T-cell (primary cell): ENCODE measurements around the gene RAG1. TPM values are rescaled to one million over a fixed set of nuclear protein-coding genes. Genes with fewer than 3 reads are reported as not detected.

Source experiments
- ATAC-seq, 4 experiments: fragments of 200-7000 bp in 3 of 4; fragments of 150-1000 bp in 1 of 4; cut with Tn5 transposase; replicated peaks in 1 of 4; 1 replicate in 3 of 4; 2 replicates in 1 of 4; pipeline ENCODE4 v1.10.0; 2021; ENCODE audit warnings: moderate library complexity in 3 of 4, mild to moderate bottlenecking in 2 of 4, moderate number of reproducible peaks in 1 of 4
- CTCF ChIA-PET, 2 donors: fragments of 300-600 bp; sonication (Branson Sonifier 250); formaldehyde crosslinking; loops; one replicate each; lab custom pipeline; 2022; ENCODE audit warnings: antibody characterized with exemption in 2 of 2; lab: Charles Lee
- POLR2A ChIA-PET, 2 donors: fragments of 300-600 bp; sonication (Branson Sonifier 250); formaldehyde crosslinking; loops; one replicate each; lab custom pipeline; 2022; ENCODE audit warnings: antibody characterized with exemption in 2 of 2; lab: Charles Lee
- DNase-seq, 35 experiments: peaks; one replicate each; pipeline versions ENCODE4 v3.0.0 to v3.0.0-alpha.2; 2013 to 2023
- H3K27ac ChIP-seq: one replicate; pipeline ENCODE4 v1.5.1; 2013; ENCODE audit warnings: low read length
- H3K27me3 ChIP-seq, 2 experiments: replicated peaks in 1 of 2; 1 replicate in 1 of 2; 2 replicates in 1 of 2; pipeline versions ENCODE4 v1.6.1 to v1.7.0; 2013; ENCODE audit warnings: low read length in 1 of 2, mixed read lengths in 1 of 2; ENCODE audit not compliant: control insufficient read depth in 2 of 2, insufficient read depth in 2 of 2; ENCODE audit errors: extremely low read depth in 1 of 2
- H3K36me3 ChIP-seq, 2 donors: 1 replicate in 1 of 2; 2 replicates in 1 of 2; pipeline versions ENCODE4 v1.6.1 to v1.7.0; 2013; ENCODE audit warnings: low read length in 1 of 2; ENCODE audit not compliant: control insufficient read depth in 2 of 2, insufficient read depth in 1 of 2; ENCODE audit errors: extremely low read depth in 1 of 2
- H3K4me1 ChIP-seq, 2 experiments: 1 replicate in 1 of 2; 2 replicates in 1 of 2; pipeline versions ENCODE4 v1.6.1 to v1.7.0; 2013; ENCODE audit warnings: low read length in 2 of 2, mixed read lengths in 1 of 2; ENCODE audit not compliant: insufficient read depth in 2 of 2, control insufficient read depth in 1 of 2; ENCODE audit errors: extremely low read depth in 1 of 2
- H3K4me3 ChIP-seq, 2 donors: 1 replicate in 1 of 2; 2 replicates in 1 of 2; pipeline versions ENCODE4 v1.5.1 to v1.7.0; 2013; ENCODE audit warnings: mild to moderate bottlenecking in 2 of 2, low read length in 1 of 2, moderate library complexity in 1 of 2; ENCODE audit not compliant: control insufficient read depth in 1 of 2; ENCODE audit errors: extremely low read depth in 1 of 2
- H3K9me3 ChIP-seq: 2 replicates; pipeline ENCODE4 v1.7.0; 2013
- H3K27ac Mint-ChIP-seq, 2 donors: one replicate each; pipeline ENCODE4 v1.8.0; 2020 to 2021; ENCODE audit warnings: mild to moderate bottlenecking in 2 of 2, mixed read lengths in 2 of 2
- H3K27me3 Mint-ChIP-seq, 2 donors: one replicate each; pipeline ENCODE4 v1.8.0; 2021 to 2022; ENCODE audit warnings: mixed read lengths in 2 of 2
- H3K36me3 Mint-ChIP-seq: one replicate; pipeline ENCODE4 v1.8.0; 2021; ENCODE audit warnings: mixed read lengths
- H3K4me1 Mint-ChIP-seq, 3 donors: one replicate each; pipeline ENCODE4 v1.8.0; 2020 to 2022; ENCODE audit warnings: mixed read lengths in 3 of 3, mild to moderate bottlenecking in 1 of 3
- H3K4me3 Mint-ChIP-seq, 3 donors: one replicate each; pipeline ENCODE4 v1.8.0; 2020 to 2022; ENCODE audit warnings: mild to moderate bottlenecking in 3 of 3, mixed read lengths in 3 of 3, moderate library complexity in 3 of 3
- H3K9me3 Mint-ChIP-seq, 3 donors: one replicate each; pipeline ENCODE4 v1.8.0; 2020 to 2022; ENCODE audit warnings: mixed read lengths in 3 of 3
- WGBS: methylation state at CpG from one replicate; pipeline ENCODE4 v1.1.5; 2013; ENCODE audit warnings: missing lambda C conversion rate; ENCODE audit not compliant: insufficient coverage; 5-methylcytosine and 5-hydroxymethylcytosine counted together
- total RNA-seq, 35 experiments: library from RNA in 6 of 35; stranded (reverse) in 6 of 35; fragments of 120-200 nt in 1 of 35; gene quantifications; one replicate each; pipeline versions ENCODE4 v1.2.1 to v1.2.4 and lab custom pipeline; 2013 to 2026

Gene RAG1
- total RNA-seq, 5 donors from 2014 or later (not counting 1 experiment from before 2014, with no cell fraction given): 0.10 to 0.67 (median 0.39) TPM

- WGBS: 92% methylated on average over 2 of the region's 2 CpGs
- peaks cover 2% of the 10 kb centered on the region for H3K9me3 ChIP-seq
- ChIA-PET POLR2A (no interaction called here), CTCF (no interaction called here)
- Mint-ChIP-seq H3K27ac (no peak overlapping the region), H3K27me3 (peaks cover 3 to 10% of the 10 kb centered on the region in 2 donors), H3K4me3 (no peak overlapping the region), H3K4me1 (no peaks in the 10 kb centered on the region), H3K36me3 (no peaks in the 10 kb centered on the region), H3K9me3 (peaks cover 4 to 6% (median 6%) of the 10 kb centered on the region in 3 donors)
- no peak for ATAC-seq
- H3K27ac ChIP-seq: no peak overlapping the region
- no peak overlapping the region for H3K4me3 ChIP-seq
- H3K4me1 ChIP-seq: no peaks in the 10 kb centered on the region
- H3K36me3 ChIP-seq: no peaks in the 10 kb centered on the region
- peaks cover 0 to 7% of the 10 kb centered on the region in 2 experiments for H3K27me3 ChIP-seq
- DNase-seq: no peak
These were observed 13.7 kb downstream of the RAG1 start for GRCh38 chr11:36581536-36581935.

- CTCF ChIA-PET: no interaction called here
- peaks cover 4 to 6% (median 6%) of the 10 kb centered on the region in 3 donors for H3K9me3 Mint-ChIP-seq
- no peak overlapping the region for H3K27ac ChIP-seq
- 71% methylated on average over 2 of the region's 3 CpGs for WGBS
- no peaks in the 10 kb centered on the region for H3K36me3 Mint-ChIP-seq
- H3K27me3 ChIP-seq: peaks cover 0 to 7% of the 10 kb centered on the region in 2 experiments
- H3K4me3 Mint-ChIP-seq: no peak overlapping the region
- POLR2A ChIA-PET: no interaction called here
- peaks cover 2% of the 10 kb centered on the region for H3K9me3 ChIP-seq
- no peaks in the 10 kb centered on the region for H3K4me1 ChIP-seq
- H3K36me3 ChIP-seq: no peaks in the 10 kb centered on the region
- H3K27ac Mint-ChIP-seq: no peak overlapping the region
- peaks cover 0 to 2% (median 0%) of the 10 kb centered on the region in 3 donors for H3K4me1 Mint-ChIP-seq
- H3K4me3 ChIP-seq: no peak overlapping the region
- ATAC-seq: no peak
- no peak for DNase-seq
- H3K27me3 Mint-ChIP-seq: peaks cover 3 to 10% of the 10 kb centered on the region in 2 donors
These were observed 15.9 kb downstream of the RAG1 start for GRCh38 chr11:36583667-36584066.

GRCh38 chr11:36586543-36586942 lies 18.7 kb downstream of the RAG1 start:
- Mint-ChIP-seq H3K9me3 (peaks cover 4 to 6% (median 6%) of the 10 kb centered on the region in 3 donors), H3K27me3 (peaks cover 8 to 17% of the 10 kb centered on the region in 2 donors), H3K27ac (no peak overlapping the region), H3K4me1 (peaks cover 0 to 2% (median 0%) of the 10 kb centered on the region in 3 donors), H3K36me3 (no peaks in the 10 kb centered on the region), H3K4me3 (no peak overlapping the region)
- POLR2A ChIA-PET: interaction anchor here in 1 of 2 donors (0.7 kb wide), 1 partner anchor 765 kb away, joined by 4 read pairs; no protein-coding TSS in a partner anchor
- CTCF ChIA-PET: interaction anchor here (0.6 to 1.2 kb wide), 2 partner anchors 22 kb away, joined by 3 read pairs; no protein-coding TSS in a partner anchor
- no peaks in the 10 kb centered on the region for H3K4me1 ChIP-seq
- DNase-seq (no peak), ATAC-seq (peak in 1 of 4 experiments; percentile 45)
- H3K9me3 ChIP-seq: peaks cover 2% of the 10 kb centered on the region
- H3K36me3 ChIP-seq: no peaks in the 10 kb centered on the region
- H3K27ac ChIP-seq: no peak overlapping the region
- no peak overlapping the region for H3K4me3 ChIP-seq
- peaks cover 0 to under 1% of the 10 kb centered on the region in 2 experiments for H3K27me3 ChIP-seq

- Histone ChIP-seq H3K9me3 (no peaks in the 10 kb centered on the region), H3K27ac (no peak overlapping the region), H3K27me3 (no peaks in the 10 kb centered on the region), H3K36me3 (no peaks in the 10 kb centered on the region), H3K4me1 (no peaks in the 10 kb centered on the region), H3K4me3 (no peak overlapping the region)
- WGBS: 67% methylated on average over 1 of the region's 1 CpG
- DNase-seq (no peak), ATAC-seq (no peak)
- H3K36me3 Mint-ChIP-seq: no peaks in the 10 kb centered on the region
- peaks cover 0 to 2% (median 0%) of the 10 kb centered on the region in 3 donors for H3K4me1 Mint-ChIP-seq
- peaks cover 17 to 23% of the 10 kb centered on the region in 2 donors for H3K27me3 Mint-ChIP-seq
- no peak overlapping the region for H3K4me3 Mint-ChIP-seq
- ChIA-PET POLR2A (no interaction called here), CTCF (no interaction called here)
- H3K9me3 Mint-ChIP-seq: no peaks in the 10 kb centered on the region
- no peak overlapping the region for H3K27ac Mint-ChIP-seq
These were observed 20.3 kb downstream of the RAG1 start for GRCh38 chr11:36588099-36588498.

- H3K36me3 ChIP-seq: no peaks in the 10 kb centered on the region
- H3K27me3 Mint-ChIP-seq: peaks cover 29 to 38% of the 10 kb centered on the region in 2 donors
- POLR2A ChIA-PET: no interaction called here
- no CpG with 5 or more reads among the region's 4 CpGs for WGBS
- peaks cover 0 to 5% of the 10 kb centered on the region in 2 experiments for H3K27me3 ChIP-seq
- no peak overlapping the region for H3K27ac ChIP-seq
- H3K27ac Mint-ChIP-seq: no peak overlapping the region
- no peaks in the 10 kb centered on the region for H3K9me3 Mint-ChIP-seq
- H3K4me1 ChIP-seq: peaks cover 7% of the 10 kb centered on the region in 2 experiments
- H3K4me3 Mint-ChIP-seq: no peak overlapping the region
- ATAC-seq: no peak
- H3K4me3 ChIP-seq: no peak overlapping the region
- H3K9me3 ChIP-seq: no peaks in the 10 kb centered on the region
- no peaks in the 10 kb centered on the region for H3K36me3 Mint-ChIP-seq
- CTCF ChIA-PET: interaction anchor here in 1 of 2 donors (0.6 kb wide), 1 partner anchor 23 kb away, joined by 4 read pairs; no protein-coding TSS in a partner anchor
- peaks cover 8 to 17% (median 15%) of the 10 kb centered on the region in 3 donors for H3K4me1 Mint-ChIP-seq
- no peak for DNase-seq
These were observed 22.7 kb downstream of the RAG1 start for GRCh38 chr11:36590513-36590912.

GRCh38 chr11:36591433-36591832 lies 23.6 kb downstream of the RAG1 start:
- H3K27me3 Mint-ChIP-seq: peaks cover 37 to 44% of the 10 kb centered on the region in 2 donors
- no peak overlapping the region for H3K4me3 Mint-ChIP-seq
- Histone ChIP-seq H3K4me1 (peaks cover 7 to 8% of the 10 kb centered on the region in 2 experiments), H3K27ac (no peak overlapping the region), H3K36me3 (no peaks in the 10 kb centered on the region), H3K4me3 (no peak overlapping the region), H3K27me3 (peaks cover 0 to 5% of the 10 kb centered on the region in 2 experiments), H3K9me3 (no peaks in the 10 kb centered on the region)
- no peaks in the 10 kb centered on the region for H3K36me3 Mint-ChIP-seq
- peaks cover 8 to 18% (median 16%) of the 10 kb centered on the region in 3 donors for H3K4me1 Mint-ChIP-seq
- POLR2A ChIA-PET: no interaction called here
- ATAC-seq (no peak), DNase-seq (no peak)
- no CpG with 5 or more reads among the region's 1 CpG for WGBS
- H3K27ac Mint-ChIP-seq: no peak overlapping the region
- H3K9me3 Mint-ChIP-seq: no peaks in the 10 kb centered on the region
- CTCF ChIA-PET: no interaction called here
